Chondrocyte (in vitro differentiated cells): ENCODE data around the gene GCLM. TPM values are rescaled to one million over a fixed set of nuclear protein-coding genes. Genes with fewer than 3 reads are reported as not detected.
"Not testable (repeated sequence)": the region's sequence is repeated elsewhere in the genome, so short reads cannot be mapped to it uniquely, and the experiment has no call there.

Experiments used
- DNase-seq: peaks from one replicate; pipeline ENCODE4 v3.0.0; 2021; ENCODE audit warnings: mixed read lengths, low spot score
- H3K27ac Mint-ChIP-seq: one replicate; pipeline ENCODE4 v1.8.0; 2021; ENCODE audit warnings: mild to moderate bottlenecking, moderate library complexity, mixed read lengths; ENCODE audit not compliant: unreplicated experiment
- H3K27me3 Mint-ChIP-seq: 2 replicates; pipeline ENCODE4 v1.8.0; 2021; ENCODE audit warnings: low read depth, mixed read lengths
- H3K36me3 Mint-ChIP-seq: 2 replicates; pipeline ENCODE4 v1.8.0; 2021; ENCODE audit warnings: low read depth, mixed read lengths
- H3K4me1 Mint-ChIP-seq: 2 replicates; pipeline ENCODE4 v1.8.0; 2021; ENCODE audit warnings: low read depth, mild to moderate bottlenecking, mixed read lengths
- H3K4me3 Mint-ChIP-seq: one replicate; pipeline ENCODE4 v1.8.0; 2021; ENCODE audit warnings: mild to moderate bottlenecking, moderate library complexity, mixed read lengths; ENCODE audit not compliant: unreplicated experiment
- H3K9me3 Mint-ChIP-seq: 2 replicates; pipeline ENCODE4 v1.8.0; 2021; ENCODE audit warnings: low read depth, mixed read lengths
- total RNA-seq: library from RNA; stranded (reverse); gene quantifications from 3 replicates; pipeline ENCODE4 v1.2.1, GENCODE V29; 2021
- TF ChIP-seq, protein P1 (sequence below): fragments of 200-600 bp; sonication (generic); IDR thresholded peaks from 2 replicates; pipeline ENCODE4 v1.5.0; 2021; ENCODE audit warnings: antibody characterized with exemption, mild to moderate bottlenecking, moderate library complexity

Gene GCLM
- total RNA-seq, 1 donor from 2014 or later = 13.6 TPM

DNA sequence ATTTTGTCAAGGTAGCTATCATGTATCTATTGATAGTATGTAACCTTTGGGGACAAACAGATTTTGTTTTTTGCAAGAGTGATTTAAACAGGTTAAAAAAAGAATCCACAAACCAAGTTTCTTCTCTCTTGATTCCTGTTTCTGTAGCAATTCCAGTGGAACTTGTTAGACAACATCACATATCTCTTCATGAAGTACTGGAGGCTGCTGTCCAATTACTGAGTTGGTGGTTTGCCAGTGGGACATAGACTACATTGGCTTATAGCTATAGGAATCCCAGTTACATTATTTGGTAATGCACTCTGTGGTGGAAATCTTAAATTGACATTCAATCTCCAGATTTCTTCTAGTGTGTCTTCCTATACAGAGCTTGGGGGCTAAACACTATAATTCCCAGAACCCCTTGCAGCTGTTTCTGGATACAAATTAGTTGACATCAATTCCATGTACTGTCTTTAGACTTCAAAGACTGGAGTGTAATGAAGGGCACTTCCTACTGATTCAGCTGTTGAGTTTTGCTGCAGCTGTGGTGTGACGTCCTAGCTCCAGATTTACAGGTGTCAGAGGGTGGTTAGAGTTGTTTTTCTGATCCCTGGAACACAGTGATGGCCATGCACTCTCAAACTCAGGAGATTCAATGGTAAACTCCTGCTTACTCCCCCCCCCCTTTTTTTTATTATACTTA, 29.4 kb upstream of the GCLM start:
- TF ChIP-seq, protein P1, sequence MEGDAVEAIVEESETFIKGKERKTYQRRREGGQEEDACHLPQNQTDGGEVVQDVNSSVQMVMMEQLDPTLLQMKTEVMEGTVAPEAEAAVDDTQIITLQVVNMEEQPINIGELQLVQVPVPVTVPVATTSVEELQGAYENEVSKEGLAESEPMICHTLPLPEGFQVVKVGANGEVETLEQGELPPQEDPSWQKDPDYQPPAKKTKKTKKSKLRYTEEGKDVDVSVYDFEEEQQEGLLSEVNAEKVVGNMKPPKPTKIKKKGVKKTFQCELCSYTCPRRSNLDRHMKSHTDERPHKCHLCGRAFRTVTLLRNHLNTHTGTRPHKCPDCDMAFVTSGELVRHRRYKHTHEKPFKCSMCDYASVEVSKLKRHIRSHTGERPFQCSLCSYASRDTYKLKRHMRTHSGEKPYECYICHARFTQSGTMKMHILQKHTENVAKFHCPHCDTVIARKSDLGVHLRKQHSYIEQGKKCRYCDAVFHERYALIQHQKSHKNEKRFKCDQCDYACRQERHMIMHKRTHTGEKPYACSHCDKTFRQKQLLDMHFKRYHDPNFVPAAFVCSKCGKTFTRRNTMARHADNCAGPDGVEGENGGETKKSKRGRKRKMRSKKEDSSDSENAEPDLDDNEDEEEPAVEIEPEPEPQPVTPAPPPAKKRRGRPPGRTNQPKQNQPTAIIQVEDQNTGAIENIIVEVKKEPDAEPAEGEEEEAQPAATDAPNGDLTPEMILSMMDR = no peak
- no peak overlapping the region for H3K4me3 Mint-ChIP-seq
- H3K27me3 Mint-ChIP-seq = no peaks in the 10 kb centered on the region
- no peaks in the 10 kb centered on the region for H3K4me1 Mint-ChIP-seq
- H3K36me3 Mint-ChIP-seq = peaks cover 6% of the 10 kb centered on the region
- peaks cover 11% of the 10 kb centered on the region for H3K9me3 Mint-ChIP-seq
- DNase-seq = no peak
- no peak overlapping the region for H3K27ac Mint-ChIP-seq

DNA sequence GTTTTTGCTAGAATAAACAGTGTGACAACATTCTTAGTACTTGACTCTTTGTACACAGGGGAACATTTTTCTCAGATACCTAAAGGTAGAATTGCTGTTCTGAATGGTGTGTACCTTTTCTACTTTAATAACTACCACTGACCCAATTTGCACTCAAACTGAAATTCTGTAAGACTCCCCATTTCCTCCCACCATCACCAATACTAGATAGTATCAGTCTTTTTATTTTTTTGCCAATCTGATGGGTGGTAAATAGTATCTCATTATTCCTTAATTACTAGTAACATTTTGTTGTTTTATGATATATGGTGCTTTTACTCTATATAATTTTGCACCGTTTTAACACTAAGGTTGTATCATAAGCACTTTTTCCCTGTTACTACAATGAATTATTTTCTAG, 28.8 kb upstream of the GCLM start:
- peaks cover 6% of the 10 kb centered on the region for H3K36me3 Mint-ChIP-seq
- TF ChIP-seq, protein P1 = no peak
- H3K4me1 Mint-ChIP-seq = no peaks in the 10 kb centered on the region
- H3K9me3 Mint-ChIP-seq = peaks cover 11% of the 10 kb centered on the region
- H3K27me3 Mint-ChIP-seq = no peaks in the 10 kb centered on the region
- DNase-seq = no peak
- no peak overlapping the region for H3K4me3 Mint-ChIP-seq
- no peak overlapping the region for H3K27ac Mint-ChIP-seq

DNA sequence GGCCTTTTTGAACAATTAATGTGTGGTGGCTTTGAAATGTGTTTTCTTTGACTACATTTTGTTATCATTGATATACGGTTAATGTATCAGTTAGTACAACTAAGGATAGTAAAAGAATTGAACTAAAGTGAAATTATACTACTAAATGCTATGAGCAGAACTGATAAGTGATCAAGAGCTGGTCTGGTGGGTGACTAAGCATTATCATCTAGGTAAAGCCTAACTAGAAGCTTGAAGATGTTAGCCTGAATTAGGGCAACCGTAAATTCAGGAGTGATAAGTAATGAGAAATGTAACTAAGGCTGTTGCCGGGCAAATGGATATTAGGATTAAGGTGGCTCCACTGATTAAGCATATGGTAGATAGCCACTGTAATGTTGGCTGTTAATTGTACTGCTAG, 16.0 kb upstream of the GCLM start:
- no peaks in the 10 kb centered on the region for H3K4me1 Mint-ChIP-seq
- DNase-seq = no peak
- TF ChIP-seq, protein P1 = no peak
- no peak overlapping the region for H3K27ac Mint-ChIP-seq
- peaks cover 4% of the 10 kb centered on the region for H3K36me3 Mint-ChIP-seq
- peaks cover 15% of the 10 kb centered on the region for H3K9me3 Mint-ChIP-seq
- peaks cover 2% of the 10 kb centered on the region for H3K27me3 Mint-ChIP-seq
- no peak overlapping the region for H3K4me3 Mint-ChIP-seq

DNA sequence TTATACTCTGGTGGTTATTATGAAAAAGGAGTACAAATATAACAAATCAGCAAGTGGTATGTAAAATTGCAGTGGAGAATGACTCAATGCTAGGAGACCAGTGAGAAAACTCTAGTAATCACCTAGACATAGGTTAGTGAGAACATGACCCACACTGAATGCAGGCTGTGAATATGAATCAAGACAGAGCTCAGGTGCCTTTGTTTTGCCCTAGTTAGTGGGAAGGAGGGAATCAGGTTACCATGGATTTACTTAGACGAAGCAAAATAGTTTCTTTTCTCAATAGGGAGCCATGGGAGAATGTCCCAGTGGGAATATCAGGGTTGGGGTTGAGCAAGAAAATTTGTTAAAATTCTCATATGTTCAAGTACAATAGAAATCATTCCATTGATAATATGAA, 10.6 kb upstream of the GCLM start:
- Mint-ChIP-seq H3K27me3 (no peaks in the 10 kb centered on the region), H3K9me3 (peaks cover 5% of the 10 kb centered on the region), H3K36me3 (no peaks in the 10 kb centered on the region), H3K27ac (no peak overlapping the region), H3K4me3 (no peak overlapping the region), H3K4me1 (no peaks in the 10 kb centered on the region)
- no peak for DNase-seq
- TF ChIP-seq, protein P1 = no peak

DNA sequence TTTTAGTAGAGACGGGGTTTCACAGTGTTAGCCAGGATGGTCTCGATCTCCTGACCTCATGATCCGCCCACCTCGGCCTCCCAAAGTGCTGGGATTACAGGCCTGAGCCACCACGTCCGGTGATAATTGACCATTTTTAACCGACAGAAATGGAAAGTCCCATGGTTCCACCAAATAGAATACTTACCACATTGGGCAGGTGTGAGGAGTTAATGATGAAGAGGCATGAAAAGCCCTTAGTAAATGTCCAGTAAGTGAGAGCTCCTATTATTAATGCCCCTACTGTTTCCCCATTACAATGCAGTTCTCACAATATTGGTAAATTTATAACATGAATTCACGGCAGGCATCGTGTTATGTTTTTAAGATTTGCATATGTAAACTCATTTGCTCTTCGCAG, 8.1 kb upstream of the GCLM start:
- H3K4me3 Mint-ChIP-seq = no peak overlapping the region
- TF ChIP-seq, protein P1 = no peak
- no peak overlapping the region for H3K27ac Mint-ChIP-seq
- peaks cover 5% of the 10 kb centered on the region for H3K9me3 Mint-ChIP-seq
- DNase-seq = no peak
- H3K36me3 Mint-ChIP-seq = no peaks in the 10 kb centered on the region
- H3K27me3 Mint-ChIP-seq = no peaks in the 10 kb centered on the region
- H3K4me1 Mint-ChIP-seq = no peaks in the 10 kb centered on the region

DNA sequence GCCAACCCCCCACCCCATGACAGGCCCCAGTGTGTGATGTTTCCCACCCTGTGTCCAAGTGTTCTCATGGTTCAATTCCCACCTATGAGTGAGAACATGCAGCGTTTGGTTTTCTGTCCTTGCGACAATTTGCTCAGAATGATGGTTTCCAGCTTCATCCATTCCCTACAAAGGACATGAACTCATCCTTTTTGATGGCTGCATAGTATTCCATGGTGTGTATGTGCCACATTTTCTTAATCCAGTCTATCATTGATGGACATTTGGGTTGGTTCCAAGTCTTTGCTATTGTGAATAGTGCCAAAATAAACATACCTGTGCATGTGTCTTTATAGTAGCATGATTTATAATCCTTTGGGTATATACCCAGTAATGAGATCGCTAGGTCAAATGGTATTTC, 1.6 kb upstream of the GCLM start:
- not testable (repeated sequence) for H3K27me3 Mint-ChIP-seq, H3K27ac Mint-ChIP-seq, H3K4me3 Mint-ChIP-seq, H3K36me3 Mint-ChIP-seq, DNase-seq
- H3K9me3 Mint-ChIP-seq = peaks cover 12% of the 10 kb centered on the region
- H3K4me1 Mint-ChIP-seq = peaks cover 30% of the 10 kb centered on the region
